Measurements from ENCODE around the gene HHIP.
A peak's percentile ranks its signal among the peaks of the same experiment; 100 is the strongest.

The HHIP gene

GRCh38 chr4:144645631-144646522, at the start of gene HHIP:
HHIP (plus strand) TSS chr4:144646156; CDS start chr4:144646676, 520 bp downstream.
- Mint-ChIP-seq H3K27me3 (ENCODE audit: low read depth) (peaks cover 53% of the 10 kb centered on the region), H3K9me3 (no peaks in the 10 kb centered on the region), H3K27ac (peak within 1 kb of the TSS in 2 of 3 experiments; percentile 5 to 75), H3K4me1 (peaks cover 47% of the 10 kb centered on the region), H3K4me3 (peak within 1 kb of the TSS; percentile 91 to 96 (median 91)), H3K36me3 (ENCODE audit: low read depth) (no peaks in the 10 kb centered on the region)
- TF ChIP-seq CTCF (IDR thresholded peaks at IDR 0.05; ENCODE audit: unreplicated experiment in 3 of 3), result no peak

DNA sequence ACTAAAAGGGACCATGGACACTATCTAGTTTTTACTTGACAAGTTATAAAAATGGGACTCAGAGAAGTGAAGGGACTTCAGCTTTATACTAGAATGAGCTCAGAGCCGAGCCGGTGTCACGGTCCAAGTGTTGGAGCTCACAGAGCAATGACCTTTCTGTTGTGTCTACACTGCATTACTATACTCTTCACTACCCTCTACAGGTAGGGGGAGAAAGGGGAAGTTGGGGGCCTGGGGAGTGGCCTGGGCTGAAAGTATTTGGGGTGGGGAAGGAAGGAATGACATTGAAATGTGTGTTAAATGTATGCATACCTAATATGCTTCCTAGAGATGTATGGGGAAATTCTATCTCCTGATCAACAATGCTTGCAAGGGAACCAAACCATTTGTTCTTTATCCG, 48.8 kb upstream of the HHIP start:
- Mint-ChIP-seq H3K36me3 (ENCODE audit: low read depth) (no peaks in the 10 kb centered on the region), H3K4me1 (no peaks in the 10 kb centered on the region), H3K27me3 (ENCODE audit: low read depth) (no peaks in the 10 kb centered on the region), H3K9me3 (peaks cover 2% of the 10 kb centered on the region), H3K27ac (no peak overlapping the region), H3K4me3 (no peak overlapping the region)
- no peak for TF ChIP-seq CTCF (IDR thresholded peaks at IDR 0.05; ENCODE audit: unreplicated experiment in 3 of 3)

DNA sequence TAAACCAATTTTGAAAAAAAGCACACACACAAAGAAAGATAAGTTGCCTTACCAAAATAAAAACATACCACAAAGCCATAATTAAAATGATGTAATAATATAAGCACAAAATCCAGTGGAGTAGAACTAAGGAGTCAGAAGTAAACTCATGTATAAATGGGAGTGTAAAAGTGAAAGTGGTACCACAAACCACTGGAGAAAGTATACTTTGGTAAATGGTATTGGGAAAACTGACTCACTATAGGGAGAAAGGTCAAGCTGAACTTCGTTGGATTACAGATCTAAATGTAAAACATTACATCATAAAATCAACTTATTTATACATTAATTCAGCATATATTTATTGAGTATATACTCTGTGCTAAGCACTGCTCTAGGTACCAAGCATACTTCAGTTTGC, 46.3 kb upstream of the HHIP start:
- H3K4me1 Mint-ChIP-seq, result no peaks in the 10 kb centered on the region
- no peak for TF ChIP-seq CTCF (IDR thresholded peaks at IDR 0.05; ENCODE audit: unreplicated experiment in 3 of 3)
- no peaks in the 10 kb centered on the region for H3K27me3 Mint-ChIP-seq (ENCODE audit: low read depth)
- no peak overlapping the region for H3K4me3 Mint-ChIP-seq
- no peak overlapping the region for H3K27ac Mint-ChIP-seq
- H3K9me3 Mint-ChIP-seq, result peaks cover 12% of the 10 kb centered on the region
- no peaks in the 10 kb centered on the region for H3K36me3 Mint-ChIP-seq (ENCODE audit: low read depth)

DNA sequence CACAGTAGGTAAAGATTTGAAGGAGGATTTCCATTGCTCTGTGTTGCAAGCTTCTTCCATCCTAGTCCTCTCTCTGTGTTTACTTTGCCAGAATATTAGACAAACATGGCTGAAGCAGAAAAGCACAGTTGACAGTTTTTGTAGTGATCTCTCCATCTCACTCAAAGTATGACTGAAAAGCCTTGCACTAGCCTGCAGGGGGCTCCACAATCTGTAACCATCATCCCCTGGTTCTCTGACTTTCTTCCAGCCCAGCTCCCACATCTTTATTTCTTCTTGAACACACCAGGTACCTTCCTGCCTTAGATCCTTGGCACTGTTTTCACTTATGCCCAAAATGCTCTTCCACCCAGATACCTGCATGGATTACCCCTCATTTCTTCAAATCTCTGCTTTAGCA, 34.1 kb upstream of the HHIP start:
- H3K27ac Mint-ChIP-seq, result no peak overlapping the region
- peak in 1 of 3 experiments; percentile 27 for TF ChIP-seq CTCF (IDR thresholded peaks at IDR 0.05; ENCODE audit: unreplicated experiment in 3 of 3)
- peaks cover 9% of the 10 kb centered on the region for H3K27me3 Mint-ChIP-seq (ENCODE audit: low read depth)
- no peaks in the 10 kb centered on the region for H3K36me3 Mint-ChIP-seq (ENCODE audit: low read depth)
- no peak overlapping the region for H3K4me3 Mint-ChIP-seq
- no peaks in the 10 kb centered on the region for H3K4me1 Mint-ChIP-seq
- H3K9me3 Mint-ChIP-seq, result peaks cover 4% of the 10 kb centered on the region

- Mint-ChIP-seq H3K4me1 (no peaks in the 10 kb centered on the region), H3K27ac (no peak overlapping the region), H3K27me3 (ENCODE audit: low read depth) (peaks cover 6% of the 10 kb centered on the region), H3K9me3 (no peaks in the 10 kb centered on the region), H3K36me3 (ENCODE audit: low read depth) (no peaks in the 10 kb centered on the region), H3K4me3 (no peak overlapping the region)
- no peak for TF ChIP-seq CTCF (IDR thresholded peaks at IDR 0.05; ENCODE audit: unreplicated experiment in 3 of 3)
Measured at GRCh38 chr4:144614850-144615585, 30.9 kb upstream of the HHIP start.
